Epidermal melanocyte (primary cell): Measurements from ENCODE around the gene ANGPTL7.

ENCODE experiments used
- DNase-seq: peaks from one replicate; pipeline ENCODE4 v3.0.0; 2011; ENCODE audit warnings: low spot score; ENCODE audit not compliant: insufficient read length

Gene ANGPTL7

GRCh38 chr1:11204396-11205190, 15.4 kb downstream of the ANGPTL7 start:
- DNase-seq = no peak

DNA sequence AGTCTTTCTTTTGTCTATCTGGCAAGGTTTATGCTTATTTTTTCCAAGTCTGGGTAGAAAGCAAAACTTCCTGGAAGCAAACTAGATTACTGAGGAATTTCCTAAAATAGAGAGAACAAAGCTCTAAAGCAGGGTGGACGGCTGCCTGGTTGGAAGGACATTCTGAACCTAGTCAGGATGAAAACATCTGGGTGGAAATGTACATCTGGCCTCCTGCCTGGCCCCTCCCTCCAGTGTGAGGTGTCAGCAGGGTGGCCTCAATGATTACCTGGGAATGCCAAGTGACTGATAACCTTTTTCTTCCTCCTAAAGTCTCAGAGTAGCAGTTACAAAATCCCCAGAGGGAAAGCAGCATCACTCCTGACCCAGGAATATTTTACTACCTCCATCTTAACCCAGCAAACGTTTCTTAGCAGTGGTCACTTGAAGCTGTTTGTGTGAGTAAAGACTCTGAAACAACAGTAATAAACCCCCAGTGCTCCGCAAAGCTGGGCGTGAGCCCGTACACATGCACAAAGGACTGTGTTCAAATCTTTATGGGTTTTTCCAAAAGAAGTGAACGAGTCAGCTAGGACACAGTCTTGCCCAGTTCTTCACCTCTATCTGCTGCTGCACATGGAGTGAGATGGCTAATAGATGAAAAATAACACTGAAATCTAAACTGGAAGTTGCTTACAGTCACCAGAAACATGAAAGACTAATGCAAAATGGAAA, 18.9 kb downstream of the ANGPTL7 start:
- DNase-seq = no peak

DNA sequence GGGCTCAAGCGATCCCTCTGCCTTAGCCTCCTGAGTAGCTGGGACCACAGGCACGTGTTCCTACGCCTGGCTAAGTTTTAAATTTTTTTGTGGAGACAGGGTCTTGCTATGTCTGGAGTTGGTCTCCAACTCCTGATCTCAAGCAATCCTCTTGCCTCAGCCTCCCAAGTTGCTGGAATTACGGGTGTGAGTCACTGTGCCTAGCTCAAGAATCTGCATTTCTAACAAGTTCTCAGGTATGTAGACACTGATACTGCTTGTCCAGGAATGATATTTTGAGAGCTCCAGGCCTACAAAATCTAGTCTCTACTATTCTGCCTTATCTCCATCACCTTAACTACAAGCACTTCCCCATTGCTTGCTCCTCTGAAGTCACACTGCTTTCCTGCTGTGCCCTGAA, 22.3 kb downstream of the ANGPTL7 start:
- no peak for DNase-seq

DNA sequence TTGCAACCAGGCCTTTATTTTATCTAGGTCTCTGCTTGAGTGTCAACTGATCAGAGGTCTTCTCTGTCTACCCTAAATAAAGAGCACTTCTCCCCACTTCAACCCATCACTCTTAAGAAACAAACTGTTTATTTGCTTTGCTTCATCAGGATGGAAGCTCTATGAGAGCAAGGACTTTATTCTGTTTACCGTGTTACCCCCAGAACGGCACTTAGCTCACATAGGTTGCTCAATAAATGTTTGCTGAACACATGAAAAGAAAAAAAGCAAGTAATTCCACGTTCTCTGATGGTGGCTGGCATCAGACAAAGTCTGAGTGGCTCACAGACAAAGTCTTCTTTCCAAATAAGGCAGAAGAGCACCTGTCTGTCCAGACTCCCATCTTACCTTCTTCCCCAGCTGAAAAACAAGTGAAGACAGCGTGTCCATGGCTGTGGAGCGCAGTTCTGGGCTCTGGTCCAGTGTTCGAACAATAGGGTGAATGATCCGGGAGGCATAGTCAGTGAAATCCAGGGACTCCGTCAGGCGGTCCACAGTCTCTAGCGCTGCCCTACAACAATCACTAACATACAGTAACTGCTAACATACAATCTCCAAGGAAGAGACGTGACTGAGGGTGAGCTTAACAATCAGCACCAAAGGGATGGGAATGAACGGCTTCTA, 22.9 kb downstream of the ANGPTL7 start:
- no peak for DNase-seq

DNA sequence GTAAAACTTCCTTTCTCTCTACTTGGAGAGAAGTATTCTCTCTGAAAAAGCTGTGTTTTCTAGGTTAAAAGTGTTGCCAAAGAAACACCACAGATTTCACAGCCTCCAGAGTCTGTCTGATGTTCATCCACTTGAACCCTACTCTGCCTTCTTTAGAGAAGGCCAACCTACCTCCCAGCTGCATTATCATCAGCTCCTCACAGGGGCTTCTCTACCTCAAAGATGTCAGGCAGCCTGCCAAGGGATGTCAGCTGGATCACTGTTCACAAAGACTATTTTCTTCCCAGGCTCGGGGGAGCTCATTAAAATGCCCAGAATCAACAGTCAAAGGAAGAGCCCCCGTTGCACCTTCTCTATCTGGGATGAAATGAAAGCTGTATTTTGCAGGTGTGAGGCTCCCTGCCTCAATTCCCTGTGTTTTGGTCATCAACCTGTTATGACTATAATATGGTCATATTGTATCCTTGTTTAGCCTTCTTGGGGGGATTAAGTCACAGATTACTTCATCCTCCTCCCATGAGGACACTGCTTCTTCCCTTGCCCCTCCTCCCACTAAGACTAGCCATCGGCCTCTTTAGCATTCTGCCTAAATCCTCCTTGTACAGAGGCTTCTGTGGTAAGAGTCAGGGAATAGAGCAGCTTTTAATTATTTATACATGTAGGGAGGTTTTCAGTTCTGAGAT, 25.7 kb downstream of the ANGPTL7 start:
- no peak for DNase-seq

DNA sequence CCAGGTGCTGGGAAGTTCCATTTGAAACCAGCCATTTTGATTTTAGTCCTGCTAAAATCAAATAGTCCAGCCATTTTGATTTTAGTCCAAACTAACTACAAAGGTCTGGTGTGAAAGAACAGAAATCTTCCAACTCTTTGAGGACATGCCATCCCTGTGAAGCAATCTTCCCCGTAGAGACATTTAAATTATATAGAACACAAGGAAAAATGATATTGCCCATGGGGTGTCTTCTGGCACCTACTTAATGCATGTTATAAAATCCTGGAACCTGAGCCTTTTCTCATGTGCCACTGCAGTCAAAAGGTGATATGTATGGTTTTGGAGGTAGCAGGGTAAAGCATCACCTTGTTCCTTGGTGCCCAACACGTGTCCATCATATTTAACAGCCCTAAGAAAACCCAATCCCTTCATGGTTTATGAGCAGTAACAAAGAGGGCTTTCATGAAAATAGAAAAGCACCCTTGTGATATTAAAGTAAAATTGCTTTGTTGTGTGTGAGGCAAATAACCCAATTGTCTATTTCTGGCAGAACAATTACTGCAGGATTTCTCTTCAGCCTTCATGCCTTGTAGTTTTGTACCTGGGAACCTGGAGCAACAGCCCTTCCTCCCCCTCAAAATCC, 26.3 kb downstream of the ANGPTL7 start:
- DNase-seq = no peak

DNA sequence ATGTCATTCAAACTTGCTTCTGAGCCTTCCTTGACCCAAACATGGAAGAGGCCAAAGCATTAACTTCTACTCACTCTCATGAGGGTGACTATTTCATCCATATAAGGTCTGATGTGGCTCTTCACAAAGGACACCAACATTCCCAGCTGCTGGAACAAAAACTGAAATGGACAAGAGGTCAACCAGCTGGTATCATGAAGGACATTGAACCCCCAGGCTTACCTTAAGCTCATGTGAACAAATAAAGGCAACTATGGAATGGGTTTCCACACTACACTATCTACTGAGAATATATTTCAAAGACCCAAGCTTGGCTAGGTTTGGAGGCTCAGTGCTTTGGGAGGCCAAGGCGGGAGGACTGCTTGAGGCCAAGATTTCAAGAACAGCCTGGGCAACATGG, 26.9 kb downstream of the ANGPTL7 start:
- no peak for DNase-seq

- no peak for DNase-seq
Observed at GRCh38 chr1:11227106-11228077, 38.2 kb downstream of the ANGPTL7 start.

GRCh38 chr1:11229203-11229602, 40.0 kb downstream of the ANGPTL7 start:
- DNase-seq = no peak

DNA sequence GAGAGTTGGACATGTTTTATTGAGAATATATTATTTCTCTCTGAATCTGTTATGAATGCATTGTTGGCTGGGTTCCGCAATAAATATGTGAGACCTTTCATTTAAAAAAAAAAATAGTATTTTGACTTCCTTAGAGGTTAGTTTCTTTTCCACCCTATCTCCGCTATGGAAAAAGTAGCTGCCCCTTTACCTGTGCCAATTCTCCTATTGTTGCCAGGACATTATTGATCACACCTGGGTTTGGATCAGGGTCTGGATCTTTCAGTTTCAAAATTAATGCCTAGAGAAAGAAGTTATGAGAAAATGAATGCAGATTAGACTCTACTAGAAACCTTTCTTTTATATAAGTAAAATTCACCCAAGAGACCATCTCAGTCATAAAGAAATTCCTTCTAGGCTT, 44.1 kb downstream of the ANGPTL7 start:
- no peak for DNase-seq

DNA sequence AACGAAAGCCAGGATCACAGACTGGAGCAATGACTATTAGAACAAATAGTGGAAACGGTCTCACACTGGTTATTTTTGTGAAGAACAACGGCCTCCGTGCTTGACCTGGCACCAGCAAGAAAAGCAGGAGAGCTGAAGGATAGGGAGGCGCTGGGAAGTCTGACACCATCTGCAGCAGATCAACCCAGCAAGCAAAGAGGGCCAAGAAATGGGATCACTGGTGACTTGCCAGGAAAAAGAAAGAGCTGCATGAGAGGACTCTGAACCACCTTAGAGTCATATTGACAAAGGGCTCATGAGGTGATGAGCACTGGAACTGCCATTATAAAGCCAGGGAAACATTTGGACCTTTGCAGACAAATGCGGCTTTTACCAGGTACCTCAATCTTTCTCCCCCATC, 48.2 kb downstream of the ANGPTL7 start:
- DNase-seq = no peak

DNA sequence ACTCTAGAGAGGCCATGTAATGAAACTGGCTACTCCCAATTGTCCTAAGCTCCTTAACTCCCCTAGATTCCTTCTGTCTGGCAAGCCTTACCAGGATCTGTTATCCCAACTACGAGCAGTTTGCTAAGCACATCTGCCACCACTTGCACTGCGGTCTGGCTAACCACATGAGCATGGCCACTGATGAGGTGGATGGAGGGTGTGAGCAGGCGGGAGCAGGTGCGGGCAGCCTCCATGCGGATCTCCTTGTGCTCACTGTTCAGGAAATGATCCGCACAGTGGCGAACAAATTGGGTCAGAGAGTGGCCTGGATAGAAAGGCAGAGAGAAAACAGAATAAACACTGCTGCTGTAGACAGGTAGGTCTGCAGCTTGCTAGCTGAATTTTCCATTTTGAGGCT, 49.2 kb downstream of the ANGPTL7 start:
- DNase-seq = no peak

DNA sequence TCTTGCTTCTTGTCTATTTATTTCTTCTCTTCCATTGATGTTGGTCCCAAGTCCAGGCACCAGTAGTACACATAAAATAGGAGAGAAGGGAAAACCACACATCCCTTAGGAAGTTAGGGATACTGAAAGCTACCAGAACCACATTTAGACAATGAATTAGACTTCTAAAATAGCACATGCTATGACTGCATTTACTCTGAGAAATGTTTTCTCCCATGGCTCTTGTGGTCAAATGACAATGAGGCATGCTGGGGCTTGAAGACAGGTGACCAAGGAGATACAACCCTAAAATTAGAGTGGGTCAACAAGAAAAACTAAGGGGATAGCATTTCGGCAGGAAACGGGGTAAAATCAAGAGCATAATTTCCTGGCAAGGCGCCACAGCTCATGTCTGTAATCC, 56.1 kb downstream of the ANGPTL7 start:
- DNase-seq = no peak
